Central memory CD8-positive, alpha-beta T cell (primary cell): ENCODE data around the gene ALG12.

Source experiments
- ATAC-seq: fragments of 150-1000 bp; cut with Tn5 transposase; replicated peaks from 2 replicates; pipeline ENCODE4 v1.10.0; 2022; ENCODE audit warnings: mild to moderate bottlenecking, moderate FRiP score, moderate number of reproducible peaks; ENCODE audit not compliant: poor library complexity, severe bottlenecking; ENCODE audit errors: extremely low read depth
- DNase-seq, 2 donors: peaks; one replicate each; pipeline ENCODE4 v3.0.0; 2021; ENCODE audit warnings: low spot score in 2 of 2
- H3K27ac Mint-ChIP-seq: one replicate; pipeline ENCODE4 v1.8.0; 2022; ENCODE audit warnings: low read depth, mild to moderate bottlenecking, moderate library complexity, mixed read lengths
- H3K27me3 Mint-ChIP-seq: one replicate; pipeline ENCODE4 v1.8.0; 2022; ENCODE audit warnings: mixed read lengths
- H3K36me3 Mint-ChIP-seq: one replicate; pipeline ENCODE4 v1.8.0; 2022; ENCODE audit warnings: mild to moderate bottlenecking, moderate library complexity, mixed read lengths; ENCODE audit not compliant: insufficient read depth
- H3K4me1 Mint-ChIP-seq: one replicate; pipeline ENCODE4 v1.8.0; 2022; ENCODE audit warnings: mixed read lengths
- H3K4me3 Mint-ChIP-seq: one replicate; pipeline ENCODE4 v1.8.0; 2022; ENCODE audit warnings: mild to moderate bottlenecking, moderate library complexity, mixed read lengths
- H3K9me3 Mint-ChIP-seq: one replicate; pipeline ENCODE4 v1.8.0; 2022; ENCODE audit warnings: mixed read lengths

Gene ALG12

GRCh38 chr22:49929211-49929979 is 11.2 kb upstream of the ALG12 start:
- ATAC-seq (peak; percentile 42), DNase-seq (peak; percentile 60 to 75)
- Mint-ChIP-seq H3K4me3 (no peak overlapping the region), H3K27me3 (no peaks in the 10 kb centered on the region), H3K9me3 (no peaks in the 10 kb centered on the region), H3K27ac (no peak overlapping the region), H3K36me3 (peaks cover 12% of the 10 kb centered on the region), H3K4me1 (peaks cover 36% of the 10 kb centered on the region)

GRCh38 chr22:49928555-49929210 is 10.4 kb upstream of the ALG12 start:
- Mint-ChIP-seq H3K4me3 (peak overlapping the region; percentile 27), H3K27me3 (no peaks in the 10 kb centered on the region), H3K4me1 (peaks cover 36% of the 10 kb centered on the region), H3K27ac (no peak overlapping the region), H3K36me3 (peaks cover 11% of the 10 kb centered on the region), H3K9me3 (no peaks in the 10 kb centered on the region)
- ATAC-seq (no peak), DNase-seq (no peak)

- no peaks in the 10 kb centered on the region for H3K9me3 Mint-ChIP-seq
- peak overlapping the region; percentile 27 for H3K4me3 Mint-ChIP-seq
- H3K27ac Mint-ChIP-seq = no peak overlapping the region
- no peaks in the 10 kb centered on the region for H3K27me3 Mint-ChIP-seq
- ATAC-seq = no peak
- peaks cover 33% of the 10 kb centered on the region for H3K4me1 Mint-ChIP-seq
- no peak for DNase-seq
- peaks cover 12% of the 10 kb centered on the region for H3K36me3 Mint-ChIP-seq
Measured at GRCh38 chr22:49928185-49928495, 9.9 kb upstream of the ALG12 start.

GRCh38 chr22:49927483-49928184 is 9.4 kb upstream of the ALG12 start:
- DNase-seq (no peak), ATAC-seq (no peak)
- peaks cover 30% of the 10 kb centered on the region for H3K4me1 Mint-ChIP-seq
- peak overlapping the region; percentile 27 for H3K4me3 Mint-ChIP-seq
- H3K27ac Mint-ChIP-seq = peak overlapping the region; percentile 92
- H3K36me3 Mint-ChIP-seq = peaks cover 13% of the 10 kb centered on the region
- H3K9me3 Mint-ChIP-seq = no peaks in the 10 kb centered on the region
- H3K27me3 Mint-ChIP-seq = no peaks in the 10 kb centered on the region

- Mint-ChIP-seq H3K9me3 (no peaks in the 10 kb centered on the region), H3K27ac (peak overlapping the region; percentile 92), H3K27me3 (no peaks in the 10 kb centered on the region), H3K4me3 (no peak overlapping the region), H3K4me1 (peaks cover 30% of the 10 kb centered on the region), H3K36me3 (peaks cover 15% of the 10 kb centered on the region)
- DNase-seq = no peak
- ATAC-seq = no peak
Measured at GRCh38 chr22:49926916-49927315, 8.7 kb upstream of the ALG12 start.

- peak; percentile 89 for ATAC-seq
- Mint-ChIP-seq H3K9me3 (no peaks in the 10 kb centered on the region), H3K4me1 (peaks cover 24% of the 10 kb centered on the region), H3K4me3 (peak overlapping the region; percentile 73), H3K27ac (peak overlapping the region; percentile 92), H3K27me3 (no peaks in the 10 kb centered on the region), H3K36me3 (peaks cover 15% of the 10 kb centered on the region)
- DNase-seq = peak; percentile 50 to 73
Measured at GRCh38 chr22:49925525-49926128, 7.4 kb upstream of the ALG12 start.

- ATAC-seq (no peak), DNase-seq (no peak)
- Mint-ChIP-seq H3K4me1 (peaks cover 33% of the 10 kb centered on the region), H3K27me3 (no peaks in the 10 kb centered on the region), H3K4me3 (no peak overlapping the region), H3K9me3 (no peaks in the 10 kb centered on the region), H3K36me3 (peaks cover 14% of the 10 kb centered on the region), H3K27ac (peak overlapping the region; percentile 46)
Measured at GRCh38 chr22:49924113-49924833, 6.0 kb upstream of the ALG12 start.

- H3K27ac Mint-ChIP-seq = no peak overlapping the region
- no peak overlapping the region for H3K4me3 Mint-ChIP-seq
- H3K4me1 Mint-ChIP-seq = peaks cover 33% of the 10 kb centered on the region
- H3K9me3 Mint-ChIP-seq = no peaks in the 10 kb centered on the region
- H3K27me3 Mint-ChIP-seq = no peaks in the 10 kb centered on the region
- DNase-seq = no peak
- no peak for ATAC-seq
- peaks cover 14% of the 10 kb centered on the region for H3K36me3 Mint-ChIP-seq
Measured at GRCh38 chr22:49923445-49923844, 5.2 kb upstream of the ALG12 start.

- Mint-ChIP-seq H3K4me3 (no peak overlapping the region), H3K36me3 (peaks cover 17% of the 10 kb centered on the region), H3K4me1 (peaks cover 33% of the 10 kb centered on the region), H3K27me3 (no peaks in the 10 kb centered on the region), H3K27ac (no peak overlapping the region), H3K9me3 (no peaks in the 10 kb centered on the region)
- no peak for ATAC-seq
- DNase-seq = no peak
Measured at GRCh38 chr22:49922926-49923325, 4.7 kb upstream of the ALG12 start.

GRCh38 chr22:49922484-49922883 is 4.2 kb upstream of the ALG12 start:
- Mint-ChIP-seq H3K27ac (no peak overlapping the region), H3K9me3 (no peaks in the 10 kb centered on the region), H3K27me3 (no peaks in the 10 kb centered on the region), H3K36me3 (peaks cover 17% of the 10 kb centered on the region), H3K4me3 (no peak overlapping the region), H3K4me1 (peaks cover 33% of the 10 kb centered on the region)
- DNase-seq = no peak
- no peak for ATAC-seq

GRCh38 chr22:49921508-49922278 is 3.5 kb upstream of the ALG12 start:
- Mint-ChIP-seq H3K4me1 (peaks cover 33% of the 10 kb centered on the region), H3K4me3 (no peak overlapping the region), H3K27me3 (no peaks in the 10 kb centered on the region), H3K9me3 (no peaks in the 10 kb centered on the region), H3K27ac (no peak overlapping the region), H3K36me3 (peaks cover 16% of the 10 kb centered on the region)
- ATAC-seq (no peak), DNase-seq (no peak)
